Breast epithelium (tissue), 4 donors: ENCODE results near the gene MFSD2B. TPM values are rescaled to one million over a fixed set of nuclear protein-coding genes. Genes with fewer than 3 reads are reported as not detected.

ENCODE experiments used
- DNase-seq, 2 donors: peaks; one replicate each; pipeline ENCODE4 v3.0.0-alpha.2; 2019; ENCODE audit warnings: low spot score in 2 of 2
- H3K27ac ChIP-seq, 2 donors: fragments of 200-600 bp; sonication (generic) in 1 of 2; one replicate each; pipeline ENCODE4 v1.5.1; 2016 to 2019; ENCODE audit warnings: mild to moderate bottlenecking in 1 of 2
- H3K27me3 ChIP-seq, 2 donors: fragments of 200-600 bp; sonication (generic) in 1 of 2; one replicate each; pipeline versions ENCODE4 v1.5.1 to v1.6.0; 2017 to 2019; ENCODE audit warnings: control low read depth in 1 of 2, mild to moderate bottlenecking in 1 of 2
- H3K36me3 ChIP-seq: fragments of 200-600 bp; one replicate; pipeline ENCODE4 v1.5.1; 2019
- H3K4me1 ChIP-seq, 2 donors: fragments of 200-600 bp; sonication (generic); one replicate each; pipeline ENCODE4 v1.5.1; 2016 to 2019; ENCODE audit warnings: control low read depth in 1 of 2
- H3K4me3 ChIP-seq, 3 donors: fragments of 200-600 bp; sonication (generic); 1 replicate in 2 of 3; 2 replicates in 1 of 3; pipeline ENCODE4 v1.5.1; 2016 to 2019; ENCODE audit warnings: mild to moderate bottlenecking in 3 of 3, moderate library complexity in 2 of 3
- H3K9me3 ChIP-seq, 2 donors: fragments of 200-600 bp; sonication (generic) in 1 of 2; one replicate each; pipeline ENCODE4 v1.5.1; 2016 to 2019; ENCODE audit warnings: control low read depth in 1 of 2
- CTCF ChIP-seq, 3 donors: fragments of 450-650 bp; IDR thresholded peaks; one replicate each; pipeline ENCODE4 v1.5.1; 2016 to 2017; ENCODE audit warnings: antibody characterized with exemption in 3 of 3, mild to moderate bottlenecking in 3 of 3, moderate library complexity in 3 of 3
- POLR2A ChIP-seq: fragments of 450-650 bp; IDR thresholded peaks from one replicate; pipeline ENCODE4 v1.6.1; 2016; ENCODE audit warnings: antibody characterized with exemption, mild to moderate bottlenecking, moderate library complexity
- POLR2AphosphoS5 ChIP-seq, 3 donors: sonication (generic); formaldehyde crosslinking; IDR thresholded peaks; one replicate each; pipeline ENCODE4 v1.6.1; 2017; ENCODE audit warnings: antibody characterized with exemption in 3 of 3
- intact Hi-C: fragments of 100-400 bp; cut with DNase I; formaldehyde crosslinking; loops from one replicate; pipeline ENCODE4 v1.15.1; 2023; ENCODE audit warnings: low total_unique reads
- total RNA-seq, 3 donors: library from RNA; depleted of rRNA; stranded (reverse); fragments of >200 nt; gene quantifications; one replicate each; pipeline ENCODE4 v1.1.0, GENCODE V29; 2016

MFSD2B gene, protein sequence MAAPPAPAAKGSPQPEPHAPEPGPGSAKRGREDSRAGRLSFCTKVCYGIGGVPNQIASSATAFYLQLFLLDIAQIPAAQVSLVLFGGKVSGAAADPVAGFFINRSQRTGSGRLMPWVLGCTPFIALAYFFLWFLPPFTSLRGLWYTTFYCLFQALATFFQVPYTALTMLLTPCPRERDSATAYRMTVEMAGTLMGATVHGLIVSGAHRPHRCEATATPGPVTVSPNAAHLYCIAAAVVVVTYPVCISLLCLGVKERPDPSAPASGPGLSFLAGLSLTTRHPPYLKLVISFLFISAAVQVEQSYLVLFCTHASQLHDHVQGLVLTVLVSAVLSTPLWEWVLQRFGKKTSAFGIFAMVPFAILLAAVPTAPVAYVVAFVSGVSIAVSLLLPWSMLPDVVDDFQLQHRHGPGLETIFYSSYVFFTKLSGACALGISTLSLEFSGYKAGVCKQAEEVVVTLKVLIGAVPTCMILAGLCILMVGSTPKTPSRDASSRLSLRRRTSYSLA
- total RNA-seq: not detected

DNA sequence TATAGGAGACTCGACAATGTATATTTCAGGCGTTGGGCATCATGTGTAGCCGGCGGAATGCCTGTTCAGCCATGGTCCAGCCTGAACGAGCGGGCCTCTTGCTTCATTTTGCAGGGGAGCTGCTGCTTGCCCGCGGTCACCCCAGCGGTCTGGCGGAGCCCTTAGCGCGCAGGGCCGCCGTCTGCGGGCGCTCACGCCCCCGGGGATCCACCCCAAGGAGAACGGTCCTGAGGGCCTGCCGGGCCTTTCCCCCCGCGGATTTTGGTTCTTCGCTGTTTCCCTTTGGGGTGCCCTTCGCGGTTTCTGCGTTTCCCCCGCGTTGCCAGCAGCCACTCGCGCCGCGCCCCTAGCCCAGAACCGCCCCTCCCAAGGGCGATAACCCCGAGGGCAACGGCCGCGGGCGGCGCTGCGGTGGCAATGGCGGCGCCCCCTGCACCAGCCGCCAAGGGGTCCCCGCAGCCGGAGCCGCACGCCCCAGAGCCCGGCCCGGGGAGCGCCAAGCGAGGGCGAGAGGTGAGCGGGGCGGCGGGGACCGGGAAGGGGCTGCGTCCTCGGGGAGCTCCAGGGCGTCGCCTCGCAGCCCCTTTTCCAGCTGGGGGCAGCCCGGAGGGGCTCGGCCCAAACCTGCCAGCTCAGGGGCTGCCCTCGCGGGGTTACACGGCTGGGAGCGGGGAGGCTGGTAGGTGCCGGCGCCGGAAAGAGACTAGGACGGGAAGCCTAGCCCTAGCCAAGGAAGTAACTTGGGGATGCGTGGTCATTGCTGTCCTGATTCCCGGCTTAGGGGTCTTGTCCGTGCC is at the start of gene MFSD2B:
Gene MFSD2B (plus strand): TSS at position 406 of the 797 bp plus-strand sequence. CDS start 12 bp downstream, at position 418.
- H3K4me3 ChIP-seq: peak within 1 kb of the TSS; percentile 37 to 63 (median 40)
- DNase-seq: no peak
- H3K27ac ChIP-seq: no peak within 1 kb of the TSS
- no peaks in the 10 kb centered on the region for H3K36me3 ChIP-seq
- intact Hi-C loops: no loop called here
- no peak for TF ChIP-seq POLR2A
- TF ChIP-seq POLR2AphosphoS5 (IDR thresholded peaks at IDR 0.05): no peak
- TF ChIP-seq CTCF (IDR thresholded peaks at IDR 0.05): no peak
- H3K4me1 ChIP-seq: no peaks in the 10 kb centered on the region
- H3K27me3 ChIP-seq: peaks cover 3 to 17% of the 10 kb centered on the region in 2 donors
- H3K9me3 ChIP-seq: no peaks in the 10 kb centered on the region

GRCh38 chr2:23967846-23968245 is 42.0 kb upstream of the MFSD2B start:
- Histone ChIP-seq H3K4me3 (no peak overlapping the region), H3K27ac (no peak overlapping the region), H3K4me1 (no peaks in the 10 kb centered on the region), H3K9me3 (no peaks in the 10 kb centered on the region), H3K36me3 (no peaks in the 10 kb centered on the region), H3K27me3 (no peaks in the 10 kb centered on the region)
- intact Hi-C loops: no loop called here
- DNase-seq: no peak
- no peak for TF ChIP-seq POLR2AphosphoS5 (IDR thresholded peaks at IDR 0.05)
- TF ChIP-seq CTCF (IDR thresholded peaks at IDR 0.05): no peak
- TF ChIP-seq POLR2A: no peak

DNA sequence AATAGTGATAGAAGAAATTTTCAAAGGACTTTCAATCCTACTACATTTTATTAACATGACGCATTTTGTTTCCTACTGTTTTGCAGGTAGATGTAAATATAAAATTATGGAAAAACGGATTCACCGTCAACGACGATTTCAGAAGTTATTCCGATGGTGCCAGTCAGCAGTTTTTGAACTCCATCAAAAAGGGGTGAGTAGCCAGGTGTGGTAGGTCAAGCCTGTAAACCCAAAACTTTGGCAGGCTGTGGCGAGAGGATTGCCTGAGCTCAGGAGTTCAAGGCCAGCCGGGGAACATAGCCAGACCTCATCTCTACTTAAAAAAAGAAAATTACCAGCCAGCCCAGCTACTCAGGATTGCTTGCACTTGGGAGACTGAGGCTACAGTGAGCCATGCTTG is 33.0 kb upstream of the MFSD2B start:
- intact Hi-C loops: no loop called here

DNA sequence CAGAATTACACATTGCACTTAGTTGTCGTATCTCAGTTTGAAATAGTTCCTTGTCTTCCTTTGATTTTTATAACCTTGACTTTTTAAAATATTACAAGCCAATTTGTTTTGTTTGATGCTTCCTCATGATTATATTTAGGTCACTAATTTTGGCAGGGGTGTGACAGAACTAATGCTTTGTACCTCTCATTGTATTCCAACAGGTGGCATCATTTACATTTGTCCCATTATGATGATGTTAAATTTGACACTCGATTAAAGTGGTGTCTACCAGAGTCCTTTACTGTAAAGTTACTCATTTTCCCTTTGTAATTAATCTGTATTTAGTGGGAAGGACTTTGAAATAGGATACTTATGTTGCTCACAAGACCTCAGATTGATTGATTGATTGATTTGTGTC is 21.5 kb upstream of the MFSD2B start:
- H3K4me1 ChIP-seq: no peaks in the 10 kb centered on the region
- DNase-seq: no peak
- no peak overlapping the region for H3K4me3 ChIP-seq
- intact Hi-C loops: no loop called here
- H3K27me3 ChIP-seq: no peaks in the 10 kb centered on the region
- no peaks in the 10 kb centered on the region for H3K36me3 ChIP-seq
- H3K9me3 ChIP-seq: no peaks in the 10 kb centered on the region
- H3K27ac ChIP-seq: no peak overlapping the region
- TF ChIP-seq CTCF (IDR thresholded peaks at IDR 0.05) (peak in 1 of 3 donors; percentile 28), POLR2AphosphoS5 (IDR thresholded peaks at IDR 0.05) (no peak), POLR2A (no peak)

More for the DNA sequence above, 33.0 kb upstream of the MFSD2B start:
- TF ChIP-seq CTCF (IDR thresholded peaks at IDR 0.05) (no peak), POLR2AphosphoS5 (IDR thresholded peaks at IDR 0.05) (no peak), POLR2A (no peak)
- Histone ChIP-seq H3K4me3 (no peak overlapping the region), H3K27me3 (no peaks in the 10 kb centered on the region), H3K9me3 (no peaks in the 10 kb centered on the region), H3K36me3 (peaks cover 4% of the 10 kb centered on the region), H3K27ac (no peak overlapping the region), H3K4me1 (no peaks in the 10 kb centered on the region)
- no peak for DNase-seq

- TF ChIP-seq CTCF (IDR thresholded peaks at IDR 0.05): no peak
- H3K9me3 ChIP-seq: no peaks in the 10 kb centered on the region
- no peak for DNase-seq
These were observed 17.0 kb upstream of the MFSD2B start for GRCh38 chr2:23992931-23993330.

More at GRCh38 chr2:23992931-23993330, 17.0 kb upstream of the MFSD2B start:
- Histone ChIP-seq H3K4me1 (no peaks in the 10 kb centered on the region), H3K36me3 (no peaks in the 10 kb centered on the region), H3K27me3 (no peaks in the 10 kb centered on the region), H3K4me3 (no peak overlapping the region), H3K27ac (no peak overlapping the region)
- intact Hi-C loops: no loop called here
